ENCODE data around the gene NECAB2.

The NECAB2 gene

GRCh38 chr16:83967091-83967490, 953 bp upstream of the NECAB2 start:
- DNase-seq (ENCODE audit: low spot score): no peak

DNA sequence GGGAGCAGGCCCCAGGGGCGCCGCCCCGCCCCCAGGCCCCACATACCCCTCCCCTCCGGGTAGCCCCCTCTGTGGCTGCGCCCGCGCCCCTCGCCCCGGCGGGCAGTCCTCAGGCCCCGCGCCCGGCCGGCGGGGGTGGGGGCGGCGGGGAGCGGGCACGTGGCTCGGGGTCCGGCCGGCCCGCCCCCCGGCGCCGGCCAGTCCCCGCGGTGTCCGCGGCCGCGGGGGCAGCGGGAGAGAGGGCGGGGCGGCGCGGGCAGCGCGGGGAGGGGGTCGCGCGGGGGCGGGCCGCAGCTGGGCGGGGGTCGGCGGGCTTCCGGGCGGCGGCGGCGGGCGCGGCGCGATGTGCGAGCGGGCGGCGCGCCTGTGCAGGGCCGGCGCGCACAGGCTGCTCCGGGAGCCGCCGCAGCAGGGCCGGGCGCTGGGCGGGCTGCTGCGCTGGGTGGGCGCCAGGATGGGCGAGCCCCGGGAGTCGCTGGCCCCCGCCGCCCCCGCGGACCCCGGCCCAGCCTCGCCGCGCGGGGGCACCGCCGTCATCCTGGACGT, 335 bp downstream of the NECAB2 start:
- no peak for DNase-seq (ENCODE audit: low spot score)

DNA sequence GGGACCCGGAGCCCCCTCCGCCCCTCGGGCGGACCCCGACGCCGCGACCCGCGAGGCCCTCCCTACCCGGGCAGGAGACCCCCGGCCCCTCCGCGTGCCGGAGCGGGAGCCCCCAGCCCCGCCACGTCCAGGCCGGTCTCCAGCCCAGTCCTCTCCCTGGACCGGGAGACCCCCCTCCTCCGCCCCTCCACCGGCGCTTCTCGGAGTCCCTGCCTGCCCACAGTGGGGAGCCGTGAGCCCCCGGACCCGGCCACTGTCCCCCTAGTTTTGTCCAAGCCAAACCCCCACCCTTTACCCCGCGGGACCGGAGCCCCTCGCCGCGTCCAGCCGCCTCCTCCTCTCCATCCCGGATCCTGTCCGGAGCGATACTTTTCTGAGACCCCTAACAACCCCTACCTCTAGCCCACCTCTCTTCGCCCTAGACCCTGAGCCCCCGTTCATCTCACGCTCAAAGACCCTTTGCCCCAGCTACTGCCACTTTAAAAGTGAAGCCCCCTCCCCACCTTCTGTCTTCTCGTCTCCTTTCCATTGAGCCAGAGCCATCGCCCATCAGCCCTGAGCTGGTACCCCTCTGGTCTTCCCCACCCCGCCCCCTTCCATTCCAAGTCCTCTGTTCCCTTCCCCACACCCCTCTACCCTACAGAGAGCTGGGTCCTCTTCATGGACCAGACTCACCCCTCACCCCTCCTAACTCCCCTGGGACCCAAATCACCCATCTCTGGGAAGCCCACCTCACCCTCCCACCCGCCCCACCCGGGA, 1.0 kb downstream of the NECAB2 start:
- no peak for DNase-seq (ENCODE audit: low spot score)

DNA sequence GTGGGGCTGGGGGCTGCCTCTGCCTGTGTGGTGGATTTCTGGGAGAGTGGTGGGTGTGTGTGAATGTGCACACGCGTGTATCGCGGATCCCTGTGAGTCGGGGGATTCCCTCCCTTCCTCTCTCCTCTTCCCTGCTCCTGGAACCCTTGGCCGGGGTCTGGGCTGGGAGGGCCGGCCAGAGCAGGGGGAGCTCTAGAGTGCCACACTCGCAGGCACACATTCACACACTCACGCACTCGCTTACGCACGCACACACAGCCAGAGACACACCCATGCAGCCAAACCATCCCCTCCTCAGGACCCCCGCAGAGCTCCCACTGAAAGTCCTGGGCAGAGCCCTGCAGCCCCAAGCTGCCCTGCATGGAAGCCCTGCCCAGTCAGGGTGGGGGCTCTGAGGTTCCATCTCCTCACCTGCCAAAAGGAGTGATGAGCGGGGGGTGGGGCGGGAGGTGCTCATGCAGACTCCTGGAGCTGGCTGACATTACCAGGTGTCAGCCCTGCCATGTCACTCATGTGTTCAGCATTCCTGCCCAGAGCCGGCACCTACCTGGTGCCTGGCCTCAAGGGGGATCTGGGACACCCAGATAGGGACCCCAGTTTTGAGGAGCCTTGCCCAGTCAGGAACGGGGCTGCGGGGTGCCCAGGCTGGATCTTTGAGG, 1.9 kb downstream of the NECAB2 start:
- no peak for DNase-seq (ENCODE audit: low spot score)

GRCh38 chr16:83970430-83970815, 2.4 kb downstream of the NECAB2 start:
- DNase-seq (ENCODE audit: low spot score): no peak

GRCh38 chr16:83971165-83972130, 3.4 kb downstream of the NECAB2 start:
- no peak for DNase-seq (ENCODE audit: low spot score)

DNA sequence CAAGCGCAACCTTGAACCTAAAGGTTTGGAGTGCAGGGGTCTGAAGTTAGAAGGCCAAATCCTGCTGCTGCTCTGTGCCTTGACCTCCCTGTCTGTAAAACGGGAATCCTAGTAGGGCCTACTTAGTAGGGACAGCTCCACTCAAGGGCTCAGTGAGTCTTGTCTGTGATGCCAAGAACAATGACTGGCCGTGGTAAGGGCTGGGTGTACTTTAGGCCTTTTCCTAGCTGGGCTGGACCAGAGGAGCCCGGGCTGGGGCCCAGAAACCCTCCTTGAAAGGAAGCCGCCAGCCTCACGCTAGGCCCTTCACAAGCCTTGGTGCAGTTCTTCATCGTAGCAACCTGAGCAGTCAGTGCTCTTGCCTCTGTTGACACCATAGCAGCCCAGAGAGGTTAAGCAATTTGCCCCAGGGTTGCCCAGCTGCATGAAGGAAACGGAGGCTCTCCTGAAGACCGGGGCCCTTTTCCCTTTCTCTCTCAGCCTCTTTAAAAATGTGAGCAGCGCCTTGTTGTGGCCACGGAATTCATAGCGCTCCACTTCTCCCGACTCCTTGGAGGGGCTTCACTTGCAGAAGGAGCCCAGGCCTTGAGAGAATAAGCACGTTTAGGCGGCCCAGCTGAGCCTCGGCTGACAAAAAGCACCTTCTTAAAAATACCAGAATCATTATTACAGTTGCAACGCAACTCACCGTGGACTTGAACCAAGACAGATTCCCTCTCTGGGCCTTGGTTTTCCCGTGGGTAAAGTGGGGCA, 4.4 kb downstream of the NECAB2 start:
- no peak for DNase-seq (ENCODE audit: low spot score)

DNA sequence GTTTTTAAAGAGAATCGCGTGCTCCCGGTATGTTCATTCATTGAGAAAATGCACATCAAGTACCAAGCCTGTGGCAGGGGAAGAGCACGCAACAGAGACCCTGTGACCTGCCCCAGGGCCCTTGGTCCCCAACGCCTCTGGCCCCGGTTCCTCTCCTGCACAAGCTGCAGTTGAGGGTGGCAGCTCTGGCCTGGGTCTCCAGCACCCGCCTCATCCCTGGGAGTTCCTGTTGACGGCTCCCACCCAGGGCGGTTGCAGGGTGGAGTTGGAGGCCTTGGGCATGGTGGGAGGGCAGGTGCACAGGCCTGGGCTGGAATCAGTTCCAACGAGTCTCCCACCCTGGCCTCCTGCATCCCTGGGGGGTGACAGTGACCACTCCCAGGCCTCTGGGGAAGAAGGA, 5.0 kb downstream of the NECAB2 start:
- DNase-seq (ENCODE audit: low spot score): no peak

- DNase-seq (ENCODE audit: low spot score): no peak
Observed at GRCh38 chr16:83973581-83974385, 5.7 kb downstream of the NECAB2 start.

- no peak for DNase-seq (ENCODE audit: low spot score)
Observed at GRCh38 chr16:83974475-83974874, 6.4 kb downstream of the NECAB2 start.

GRCh38 chr16:83975590-83976260, 7.7 kb downstream of the NECAB2 start:
- no peak for DNase-seq (ENCODE audit: low spot score)

GRCh38 chr16:83977056-83977815, 9.2 kb downstream of the NECAB2 start:
- no peak for DNase-seq (ENCODE audit: low spot score)

- DNase-seq (ENCODE audit: low spot score): no peak
Observed at GRCh38 chr16:83978401-83978904, 10.4 kb downstream of the NECAB2 start.

- no peak for DNase-seq (ENCODE audit: low spot score)
Observed at GRCh38 chr16:83979441-83979840, 11.4 kb downstream of the NECAB2 start.

DNA sequence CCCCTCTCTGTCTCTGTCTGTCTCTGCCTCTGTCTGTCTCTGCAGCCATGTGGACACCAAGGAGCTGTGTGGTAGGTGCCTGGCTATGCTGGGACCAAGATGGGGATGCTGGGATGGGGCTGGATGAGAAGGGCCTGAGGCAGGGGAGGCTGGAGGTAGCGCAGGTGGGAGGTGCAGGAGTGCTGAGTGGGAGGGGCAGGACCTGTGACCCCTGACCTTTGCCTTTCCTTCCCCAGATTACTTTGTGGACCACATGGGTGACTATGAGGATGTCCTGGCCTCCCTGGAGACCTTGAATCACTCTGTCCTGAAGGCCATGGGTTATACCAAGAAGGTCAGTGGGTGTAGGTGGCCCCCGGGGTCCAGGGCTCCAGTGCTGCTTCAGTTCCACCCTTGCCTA, 12.8 kb downstream of the NECAB2 start:
- DNase-seq (ENCODE audit: low spot score): no peak

DNA sequence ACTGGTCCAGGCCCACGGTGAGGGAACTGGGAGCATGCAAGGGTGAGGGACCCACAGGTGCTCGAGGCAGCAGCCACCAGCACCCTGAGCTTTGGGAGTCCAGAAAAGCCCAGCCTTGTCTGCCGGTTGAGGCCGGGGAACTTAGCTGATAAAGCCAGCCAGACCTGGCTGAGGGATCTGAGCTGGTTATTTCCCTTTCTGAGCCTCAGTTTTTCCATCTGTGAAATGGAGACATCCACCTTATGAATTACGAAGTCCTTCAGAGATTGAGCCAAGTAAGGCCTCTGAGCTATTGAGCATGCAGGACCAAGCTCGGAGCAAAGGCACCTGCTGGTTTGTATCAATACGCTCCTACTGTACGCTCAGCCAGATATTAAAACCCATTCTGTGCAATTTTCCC, 13.8 kb downstream of the NECAB2 start:
- DNase-seq (ENCODE audit: low spot score): no peak

- no peak for DNase-seq (ENCODE audit: low spot score)
Observed at GRCh38 chr16:83983491-83983890, 15.4 kb downstream of the NECAB2 start.

DNA sequence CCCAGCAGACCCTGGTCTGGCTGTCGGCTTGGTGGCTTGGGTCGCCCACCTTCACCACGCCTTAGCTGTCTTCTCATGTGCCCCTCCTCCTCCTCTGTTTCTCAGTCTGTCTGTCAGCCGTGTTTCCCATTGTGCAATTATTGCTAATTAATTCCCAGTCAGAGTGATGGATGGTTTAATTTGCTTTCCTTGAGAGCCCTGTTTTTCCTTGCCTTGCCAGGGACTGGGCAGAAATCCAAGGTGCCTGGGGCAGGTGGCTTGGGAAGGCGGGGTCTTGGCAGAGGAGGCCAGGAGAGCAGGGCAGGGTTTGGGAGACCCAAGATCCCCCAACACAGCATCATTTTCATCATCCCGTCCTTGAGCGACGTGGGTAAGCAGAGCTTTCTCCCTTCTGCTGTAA, 21.3 kb downstream of the NECAB2 start:
- no peak for DNase-seq (ENCODE audit: low spot score)

DNA sequence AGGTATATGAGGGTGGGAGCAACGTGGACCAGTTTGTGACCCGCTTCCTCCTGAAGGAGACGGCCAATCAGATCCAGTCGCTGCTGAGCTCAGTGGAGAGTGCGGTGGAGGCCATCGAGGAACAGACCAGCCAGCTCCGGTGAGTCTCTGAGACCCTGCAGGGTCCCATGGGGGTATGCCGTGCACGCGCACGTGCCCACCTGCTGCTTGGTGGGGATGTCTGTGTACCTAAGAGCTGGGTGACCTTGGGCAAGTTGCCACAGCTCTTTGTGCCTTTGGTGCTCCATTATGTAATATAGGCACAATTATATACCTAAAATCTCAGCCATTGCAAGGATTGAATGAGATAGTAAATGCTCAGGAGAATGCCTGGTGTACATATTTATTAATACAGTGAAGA, 22.4 kb downstream of the NECAB2 start:
- DNase-seq (ENCODE audit: low spot score): no peak

Data from CD4-positive, alpha-beta T cell treated with Interleukin-15 for 4 hours (primary cell).